GM03348 (cell line): ENCODE data around the gene SH3TC1.

Experiments
- DNase-seq: peaks from one replicate; pipeline ENCODE4 v3.0.0; 2012; ENCODE audit warnings: low spot score

Gene SH3TC1

DNA sequence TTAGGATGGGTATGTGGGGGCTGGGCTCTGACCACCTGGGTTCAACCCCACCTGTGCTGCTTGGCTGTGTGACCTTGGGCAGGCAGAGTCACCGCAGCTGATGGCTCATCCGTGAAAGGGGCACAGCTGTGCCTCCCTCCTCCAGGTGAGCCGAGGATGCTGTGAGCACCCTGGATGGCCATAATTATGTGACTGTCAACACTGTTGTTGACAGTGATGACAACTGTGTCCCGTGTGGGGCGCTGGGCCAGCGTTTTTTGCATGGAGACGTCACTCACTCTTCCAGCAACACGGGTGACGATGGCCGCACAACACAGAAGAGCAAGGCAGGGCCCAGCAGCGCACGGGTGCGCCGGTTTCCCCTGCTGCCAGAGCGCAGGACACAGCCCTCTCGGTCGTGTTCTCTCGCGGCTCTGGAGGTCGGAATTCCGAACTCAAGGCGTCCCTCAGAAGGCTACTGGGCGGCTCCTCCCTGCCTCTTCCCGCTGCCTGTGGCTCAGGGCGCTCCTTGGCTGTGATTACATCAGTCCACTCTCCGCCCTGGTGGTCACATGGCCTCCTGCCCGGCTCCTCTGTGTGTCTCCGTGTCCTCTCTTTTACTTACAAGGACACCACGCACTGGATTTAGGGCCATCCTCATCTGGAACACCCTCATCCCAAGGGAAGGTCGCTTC, 1.3 kb downstream of the SH3TC1 start:
- DNase-seq, result no peak

DNA sequence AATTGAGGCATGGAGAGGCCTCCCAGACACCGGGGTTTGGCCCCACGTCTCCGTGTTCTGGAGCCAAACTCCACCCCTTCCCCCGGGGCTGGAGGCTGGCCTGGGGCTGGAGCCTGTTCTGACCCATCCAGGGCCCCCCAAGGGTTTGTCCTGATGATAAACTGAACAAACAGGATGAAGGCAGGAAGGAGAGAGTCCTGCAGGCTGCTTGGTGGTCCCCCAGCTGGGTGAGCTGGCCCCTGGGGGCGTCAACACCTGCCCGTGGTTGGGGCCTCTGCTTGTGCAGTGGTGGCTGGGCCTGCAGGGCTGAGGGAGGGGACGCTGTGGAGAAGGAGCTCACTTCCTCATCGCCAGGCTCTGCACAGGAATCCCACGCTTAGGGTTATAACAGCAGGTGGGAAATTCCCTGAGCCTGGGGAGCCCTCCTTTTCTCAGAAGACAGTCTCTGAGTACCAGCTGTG, 2.3 kb downstream of the SH3TC1 start:
- no peak for DNase-seq

DNA sequence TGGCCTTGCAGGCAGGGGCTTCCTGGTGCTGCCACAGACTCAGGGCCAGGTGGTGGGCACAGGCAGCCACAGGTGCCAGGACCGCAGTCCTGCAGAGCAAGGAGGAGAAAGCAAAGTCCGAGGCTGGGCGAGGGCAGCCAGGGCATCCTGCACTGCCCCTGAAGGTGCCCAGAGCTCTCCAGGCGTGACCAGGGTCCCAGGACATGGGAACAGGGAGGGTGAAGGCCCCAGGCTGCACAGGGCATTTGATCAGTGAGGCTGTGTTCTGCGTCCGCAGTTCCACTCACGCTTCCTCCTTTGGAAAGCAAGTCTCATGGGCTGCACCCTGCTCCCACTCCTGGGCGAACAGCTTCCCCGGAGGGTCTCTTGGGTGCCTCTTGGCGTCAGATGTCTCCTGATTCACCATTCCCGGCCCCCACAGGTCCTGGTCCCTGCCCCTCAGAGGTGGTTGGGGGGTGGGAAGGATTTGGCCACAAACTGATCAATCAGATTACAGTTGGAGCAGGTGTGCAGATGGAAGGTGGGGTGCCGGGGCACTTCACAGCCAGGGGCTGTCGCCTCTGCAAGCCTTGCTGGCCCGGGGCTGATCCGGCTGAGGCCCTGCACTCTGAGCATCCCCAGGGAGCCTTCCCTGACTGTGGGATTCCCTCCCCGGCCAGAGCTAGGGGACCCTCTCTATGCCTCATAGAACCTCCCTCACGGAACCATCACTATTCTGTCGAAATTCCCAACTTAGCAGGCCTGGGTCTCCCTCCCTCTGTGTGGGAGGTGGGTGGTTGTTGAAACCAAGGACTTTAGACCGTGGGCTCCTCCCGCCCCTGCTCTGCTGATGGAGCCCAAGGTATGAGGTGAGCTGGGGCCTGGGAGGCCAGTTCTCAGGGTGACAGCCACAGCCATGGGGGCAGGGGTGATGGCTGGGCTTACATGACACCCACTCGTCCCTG, 3.3 kb downstream of the SH3TC1 start:
- no peak for DNase-seq

DNA sequence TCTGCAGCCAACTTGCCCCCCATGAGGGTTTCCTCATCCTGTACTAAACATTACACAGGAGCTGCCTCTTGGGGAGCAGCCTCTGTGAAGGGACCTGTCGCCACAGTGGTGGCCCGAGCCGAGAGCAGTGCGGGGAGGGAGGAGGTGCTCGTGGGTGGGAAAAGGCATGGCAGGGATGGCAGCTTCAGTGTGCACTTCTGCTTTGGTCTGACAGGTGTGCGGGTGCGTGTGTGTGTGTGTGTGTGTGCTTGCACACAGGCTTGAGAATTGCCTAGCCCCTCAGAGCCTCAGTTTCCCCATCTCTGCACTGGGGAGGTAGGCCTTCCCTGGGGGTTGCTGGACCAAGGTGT, 3.9 kb downstream of the SH3TC1 start:
- no peak for DNase-seq

DNA sequence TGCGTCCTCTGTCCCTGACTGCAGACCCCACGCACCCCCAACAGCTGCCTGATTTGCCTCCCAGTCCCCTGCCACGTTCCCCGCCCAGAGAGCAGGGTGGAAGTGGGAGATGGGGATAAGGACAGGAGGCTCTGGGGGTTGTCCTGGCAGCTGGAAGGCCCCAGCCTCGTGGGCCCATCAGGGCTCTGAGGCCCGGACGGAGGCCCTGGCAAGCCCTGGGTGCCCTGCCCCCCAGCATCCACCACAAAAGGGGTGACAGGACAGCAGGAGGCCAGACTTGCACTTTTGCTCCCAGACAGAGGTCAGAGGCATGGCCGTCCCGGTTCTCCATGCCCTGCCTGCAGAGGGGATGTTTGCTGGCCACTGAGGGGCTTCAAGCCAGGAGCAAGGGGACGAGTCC, 4.7 kb downstream of the SH3TC1 start:
- DNase-seq, result no peak

DNA sequence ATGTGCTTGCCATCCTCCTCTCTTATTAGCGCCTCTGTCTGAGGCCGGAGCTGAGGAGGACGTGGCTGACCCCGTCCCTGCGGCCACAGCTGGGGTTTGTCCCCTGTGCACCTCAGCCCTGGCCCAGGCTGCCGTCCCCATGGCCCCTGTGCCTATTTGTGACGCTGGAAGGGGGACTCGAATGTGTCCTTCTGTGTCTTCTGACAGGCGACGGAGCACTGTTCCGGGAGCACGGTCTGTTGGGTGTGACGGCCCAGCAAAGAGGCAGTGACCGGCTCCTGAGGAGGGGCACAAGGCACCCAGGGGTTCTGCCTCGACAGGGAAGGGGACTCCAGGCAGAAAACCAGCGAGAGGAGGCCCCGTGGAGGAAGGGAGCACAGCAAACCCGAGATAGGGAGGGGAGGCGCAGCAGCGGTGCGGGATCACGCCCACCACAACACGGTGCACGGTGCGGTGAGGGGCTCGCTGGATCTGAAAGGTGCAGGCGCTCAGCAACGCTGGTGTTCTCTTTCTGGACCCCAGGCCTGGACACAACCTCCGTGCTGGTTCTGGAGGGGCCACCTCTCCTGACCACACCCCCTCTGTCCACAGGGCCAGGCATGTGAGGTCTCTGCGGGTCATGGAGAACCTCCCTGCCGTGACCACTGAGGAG, 5.6 kb downstream of the SH3TC1 start:
- no peak for DNase-seq

DNA sequence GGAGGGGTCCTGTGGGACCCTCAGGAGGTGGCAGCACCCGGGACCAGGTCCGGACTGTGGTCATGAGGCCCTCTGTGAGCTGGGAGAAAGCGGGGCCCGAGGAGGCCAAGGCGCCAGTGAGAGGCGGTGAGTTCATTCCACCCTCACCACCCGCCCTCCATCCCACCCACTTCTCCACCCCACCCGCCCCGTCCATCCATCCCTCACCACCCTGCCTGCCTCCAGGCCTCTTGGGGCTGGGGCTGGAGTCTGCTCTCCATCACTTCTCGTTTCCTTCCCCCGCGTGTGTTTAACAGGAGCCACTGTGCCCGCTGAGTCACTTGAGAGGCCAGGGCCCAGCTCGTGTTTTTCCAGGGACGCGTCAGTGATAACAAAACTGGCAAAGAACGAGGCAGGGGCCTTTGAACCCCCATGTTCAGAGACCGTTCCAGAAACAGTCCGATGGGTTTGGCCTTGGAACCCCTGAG, 6.2 kb downstream of the SH3TC1 start:
- DNase-seq, result no peak

DNA sequence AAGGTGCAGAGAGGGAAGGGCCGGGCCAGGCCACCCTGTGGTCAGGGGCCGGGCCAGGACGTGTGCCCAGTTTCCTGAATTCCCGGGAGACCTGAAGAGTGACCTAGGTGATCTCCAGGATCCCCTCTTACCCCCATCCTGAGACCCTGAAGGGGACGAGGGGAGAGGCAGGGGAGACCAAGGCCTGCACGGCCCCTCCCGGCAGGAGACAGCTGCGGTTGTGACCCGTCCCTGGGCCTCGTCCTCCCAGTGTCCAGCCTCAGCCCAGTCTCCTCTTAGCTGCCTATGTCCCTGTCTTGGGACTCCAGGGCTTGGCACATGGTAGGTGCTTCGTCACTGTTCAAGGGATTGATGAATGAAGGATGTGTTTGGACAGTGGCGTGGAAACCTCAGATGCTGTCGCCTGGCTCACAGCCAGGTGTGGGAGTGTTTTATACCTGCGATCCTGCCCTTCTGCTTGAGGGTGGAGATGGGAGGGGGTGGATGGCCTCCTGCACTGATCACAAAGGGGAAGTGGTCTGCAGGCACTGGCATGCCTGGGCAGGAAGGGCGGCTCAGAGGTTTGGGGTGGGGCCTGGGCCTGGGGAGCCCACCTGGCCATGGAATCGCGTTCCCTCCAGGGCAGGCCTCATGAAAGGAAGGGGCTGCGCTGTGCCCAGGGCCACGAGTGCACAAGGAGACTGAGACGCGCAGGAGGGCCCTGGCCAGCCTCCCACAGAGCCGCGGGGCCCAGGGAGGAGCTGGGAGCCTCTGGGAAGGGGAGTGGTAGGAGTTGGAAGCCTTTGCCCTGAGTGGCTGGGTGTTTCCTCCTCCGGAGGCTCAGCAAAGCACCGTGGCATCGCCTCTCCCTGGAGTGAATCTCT, 6.9 kb downstream of the SH3TC1 start:
- no peak for DNase-seq

DNA sequence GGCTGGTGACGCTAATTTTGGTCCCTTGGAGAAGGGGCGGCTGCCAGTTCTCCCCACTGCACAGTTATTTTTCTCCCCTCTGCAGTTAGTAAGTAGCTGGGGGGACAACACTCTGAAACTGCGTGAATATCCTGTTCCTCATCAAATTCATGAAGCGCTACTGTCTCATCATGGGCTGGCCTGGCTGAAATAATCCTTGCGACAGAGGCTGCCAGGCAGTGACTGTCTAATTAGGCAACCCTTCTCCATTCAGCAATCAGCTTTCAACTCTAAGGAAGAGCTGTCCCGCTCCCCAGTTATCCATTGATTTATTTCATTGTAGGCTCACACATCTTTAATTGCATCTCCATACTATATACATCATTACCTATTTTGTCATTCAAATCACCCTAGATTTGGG, 8.2 kb downstream of the SH3TC1 start:
- DNase-seq, result no peak

DNA sequence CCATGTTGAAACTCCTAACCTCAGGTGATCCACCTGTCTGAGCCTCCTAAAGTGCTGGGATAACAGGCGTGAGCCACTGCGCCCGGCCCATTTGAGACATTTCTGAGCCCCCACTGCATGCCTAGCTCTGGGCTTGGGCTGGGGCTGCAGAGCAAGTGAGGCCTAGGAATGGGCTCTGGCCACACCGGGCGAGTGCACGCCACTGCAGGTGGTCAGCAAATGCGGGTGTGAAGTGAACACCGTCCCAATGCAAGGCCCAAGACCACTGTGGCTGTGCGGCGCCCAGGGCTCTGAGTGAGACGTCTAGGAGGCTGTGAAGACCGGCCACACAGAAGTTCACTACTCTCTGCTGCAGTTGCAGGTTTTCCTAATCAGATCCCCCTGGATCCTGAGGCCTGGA, 9.5 kb downstream of the SH3TC1 start:
- no peak for DNase-seq

DNA sequence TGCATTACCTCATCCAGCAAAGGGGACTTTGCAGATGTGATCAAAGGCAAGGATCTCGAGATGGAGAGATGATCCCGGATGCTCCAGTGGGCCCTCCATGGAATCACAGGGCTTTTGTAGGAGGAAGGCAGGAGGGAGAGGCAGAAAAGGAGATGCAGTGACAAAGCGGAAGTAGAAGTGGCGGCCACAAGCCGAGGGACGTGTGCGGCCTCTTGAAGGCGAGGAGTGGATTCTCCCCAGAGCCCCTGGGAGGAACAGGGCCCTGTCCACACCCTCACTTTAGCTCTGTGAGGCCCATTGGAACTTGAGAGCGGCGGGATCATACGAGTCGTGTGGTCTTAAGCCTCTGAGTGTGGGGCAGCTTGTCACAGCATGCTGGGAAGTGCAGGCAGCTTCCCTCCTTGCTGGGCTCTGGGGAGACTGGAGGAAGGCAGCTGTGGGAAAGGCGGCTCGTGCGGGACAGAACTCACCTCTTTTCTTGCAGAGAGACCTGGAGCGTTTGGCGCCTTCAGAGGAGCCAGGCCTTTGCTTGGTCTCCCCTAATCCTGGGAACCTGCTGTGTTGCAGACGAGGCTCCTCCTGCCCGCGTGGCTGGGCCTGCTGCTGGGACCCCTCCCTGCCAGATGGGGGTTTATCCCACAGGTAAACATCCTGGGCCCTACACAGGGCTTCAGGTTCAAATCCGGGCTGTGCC, 10.2 kb downstream of the SH3TC1 start:
- DNase-seq, result no peak

DNA sequence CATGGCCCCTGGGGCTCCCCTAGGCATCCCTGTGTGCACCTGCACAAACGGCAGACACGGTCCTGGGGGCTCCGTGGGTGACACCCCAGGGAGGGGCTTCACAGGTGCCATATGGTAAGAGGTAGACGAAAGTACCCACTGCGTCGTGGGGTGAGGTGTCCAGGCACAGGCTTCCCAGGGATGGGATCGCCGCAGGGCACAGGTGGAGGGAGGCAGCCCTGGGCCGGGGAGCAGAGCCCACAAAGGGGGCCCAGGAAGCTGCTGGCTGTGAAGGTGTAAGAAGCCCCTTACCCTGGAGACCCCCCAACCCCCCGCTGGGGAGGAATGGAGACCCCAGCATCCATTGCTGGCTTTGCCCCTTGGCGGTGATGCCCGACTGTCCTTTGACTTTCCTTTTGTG, 10.9 kb downstream of the SH3TC1 start:
- DNase-seq, result no peak

DNA sequence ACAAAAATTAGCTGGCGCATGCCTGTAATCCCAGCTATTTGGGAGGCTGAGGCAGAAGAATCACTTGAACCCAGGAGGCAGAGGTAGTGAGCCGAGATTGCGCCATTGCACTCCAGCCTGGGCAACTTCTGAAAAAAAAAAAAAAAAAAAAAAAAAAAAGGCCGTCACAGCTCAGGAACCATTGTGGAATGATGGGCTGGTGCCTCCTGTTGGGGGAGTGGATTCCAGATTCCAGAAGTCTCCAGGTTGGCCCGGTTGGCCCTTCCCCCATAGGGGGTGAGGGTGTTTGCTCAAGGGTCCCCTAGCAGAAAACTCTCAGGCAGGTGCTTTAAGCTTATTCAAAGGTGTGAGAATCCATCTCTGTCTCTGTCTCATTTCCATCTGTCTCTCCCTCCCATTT, 11.5 kb downstream of the SH3TC1 start:
- no peak for DNase-seq

DNA sequence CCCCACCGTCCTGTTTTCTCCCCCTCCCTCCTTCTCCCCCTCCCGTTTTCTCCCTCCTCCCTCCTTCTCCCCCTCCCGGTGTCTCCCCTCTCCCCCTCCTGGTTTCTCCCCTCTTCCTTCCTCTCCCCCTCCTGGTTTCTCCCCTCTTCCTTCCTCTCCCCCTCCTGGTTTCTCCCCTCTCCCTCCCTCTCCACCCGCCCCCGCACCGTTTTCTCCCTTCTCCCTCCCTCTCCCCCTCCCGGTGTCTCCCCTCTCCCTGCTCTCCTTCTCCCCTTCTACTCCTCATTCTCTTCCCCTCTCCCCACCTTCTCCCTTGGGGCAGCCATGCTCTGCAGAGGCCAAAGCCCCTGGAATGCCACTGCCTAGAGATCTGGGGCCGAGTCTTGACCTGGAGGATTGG, 12.2 kb downstream of the SH3TC1 start:
- DNase-seq, result no peak

DNA sequence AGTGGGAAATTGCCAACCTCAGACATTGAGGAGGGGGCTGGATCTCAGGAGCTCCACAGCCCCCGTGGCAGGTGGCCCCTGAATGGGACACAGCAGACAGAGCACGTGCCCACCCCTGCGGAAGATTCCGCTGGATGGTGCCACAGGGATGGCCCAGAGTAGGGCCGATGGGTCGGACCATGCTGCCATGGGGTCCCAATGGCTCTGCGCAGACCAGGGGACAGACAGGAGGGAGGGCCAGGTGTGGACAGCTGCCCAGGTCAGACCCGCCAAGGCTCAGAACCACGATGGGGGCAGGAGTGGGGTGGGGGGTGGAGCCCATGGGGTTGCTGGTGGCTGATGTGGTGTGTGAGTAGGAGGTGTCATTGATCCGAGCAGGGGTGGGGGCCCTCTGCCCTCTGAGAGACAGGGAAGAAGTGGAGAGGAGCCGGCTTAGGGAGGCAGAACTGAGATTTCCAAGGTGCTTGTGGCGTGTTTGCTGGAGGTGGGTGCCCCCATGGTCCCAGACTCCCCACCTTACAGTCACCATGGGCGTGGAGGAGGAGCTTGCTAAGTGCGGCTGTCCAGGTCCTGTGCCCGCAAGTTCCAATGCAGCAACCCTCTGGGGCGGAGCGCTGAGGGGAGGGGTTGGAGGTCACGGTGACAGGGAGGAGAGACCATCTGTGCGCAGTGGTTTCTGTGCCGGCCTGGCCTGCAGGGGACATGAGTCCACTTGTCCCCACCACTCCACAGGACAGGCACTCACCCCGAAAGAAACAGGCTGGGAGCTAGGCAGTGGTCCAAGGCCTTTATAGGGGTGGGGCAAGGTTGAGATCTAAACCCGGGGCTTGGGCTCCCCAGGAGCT, 12.9 kb downstream of the SH3TC1 start:
- DNase-seq, result no peak

DNA sequence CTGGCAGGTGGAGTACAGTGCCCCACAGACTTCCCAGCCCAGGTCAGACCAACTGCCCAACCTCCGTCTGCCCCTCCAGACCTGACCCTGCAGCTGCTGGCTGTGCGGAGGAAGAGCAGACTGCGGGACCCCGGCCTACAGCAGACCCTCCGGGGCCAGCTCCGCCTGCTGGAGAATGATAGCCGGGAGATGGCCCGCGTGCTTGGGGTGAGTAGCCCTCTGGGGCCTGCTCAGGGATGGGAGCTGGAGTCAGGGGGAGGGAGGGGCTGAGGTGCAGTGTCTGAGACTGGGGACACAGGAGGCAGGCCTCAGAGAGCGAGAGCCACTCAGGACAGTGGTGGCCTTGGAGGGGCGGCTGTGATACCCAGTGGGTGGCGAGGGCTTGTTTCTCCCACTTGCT, 13.5 kb downstream of the SH3TC1 start:
- DNase-seq, result no peak

DNA sequence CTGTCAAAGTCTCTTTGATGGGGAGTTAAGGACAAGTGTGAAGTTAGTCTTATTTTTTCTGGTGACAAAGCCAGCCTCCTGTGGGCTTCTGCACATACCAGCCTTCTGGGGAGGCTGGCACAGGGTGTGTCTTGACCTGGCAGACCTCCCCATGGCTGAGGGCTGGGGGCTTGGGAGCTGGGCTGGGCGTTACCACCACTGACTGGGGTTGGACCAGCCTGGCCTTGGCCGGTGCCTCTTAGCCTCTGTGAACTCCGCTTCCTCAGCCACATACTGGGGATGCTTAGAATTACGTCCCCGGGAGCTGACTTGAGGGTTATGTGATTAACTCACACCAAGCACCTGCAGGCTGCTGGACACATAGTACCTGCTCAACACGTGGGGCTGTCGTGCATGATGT, 14.0 kb downstream of the SH3TC1 start:
- DNase-seq, result no peak

DNA sequence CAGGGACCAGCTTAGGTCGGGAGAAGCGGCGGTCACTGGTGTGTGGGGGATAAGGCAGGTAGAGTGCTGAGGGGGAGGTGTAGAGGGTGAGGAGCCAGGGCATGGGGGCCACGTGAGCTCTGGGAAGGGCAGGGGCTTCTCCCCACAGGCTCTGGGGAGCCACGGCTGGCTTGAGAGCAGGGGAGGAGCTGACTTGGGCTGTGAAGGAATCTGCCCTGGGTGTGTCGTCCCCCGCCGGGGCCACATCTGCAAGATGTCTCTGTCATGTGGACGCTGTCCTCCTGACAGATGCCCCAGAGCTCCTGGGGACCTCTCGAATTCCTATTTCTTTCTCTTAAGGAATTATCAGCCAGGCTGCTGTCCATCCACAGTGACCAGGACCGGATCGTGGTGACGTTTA, 15.0 kb downstream of the SH3TC1 start:
- DNase-seq, result no peak

DNA sequence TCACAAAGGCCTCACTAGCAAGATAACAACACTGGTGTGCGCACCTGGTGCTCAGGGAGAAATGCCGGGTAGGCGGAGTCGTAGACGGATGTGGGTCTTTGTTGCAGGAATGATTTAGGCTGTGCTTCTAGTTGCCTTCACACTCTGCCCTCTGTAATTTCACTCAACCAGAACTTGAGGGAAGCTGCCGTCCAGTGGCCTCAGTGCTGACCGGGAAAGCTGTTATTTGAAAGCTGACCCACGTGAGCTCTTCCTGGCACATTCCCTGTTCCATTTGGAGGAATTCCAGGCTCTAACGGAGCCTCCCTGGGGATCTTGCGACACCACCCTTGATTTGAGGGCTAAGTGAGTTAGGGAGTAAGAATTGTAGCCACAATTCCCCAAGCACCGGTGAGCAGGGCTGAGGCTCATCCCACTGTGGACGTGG, 15.9 kb downstream of the SH3TC1 start:
- peak; percentile 72 for DNase-seq
